ENCODE measurements around the gene RPS19BP1. TPM values are rescaled to one million over a fixed set of nuclear protein-coding genes. Genes with fewer than 3 reads are reported as not detected.
A peak's percentile ranks its signal among the peaks of the same experiment; 100 is the strongest.

Gene RPS19BP1
- total RNA-seq, 1 experiment from 2014 or later: 48.3 TPM

GRCh38 chr22:39487826-39488520 is 44.6 kb downstream of the RPS19BP1 start:
- H3K9me3 ChIP-seq (replicated peaks): no peaks in the 10 kb centered on the region
- peaks cover 3% of the 10 kb centered on the region; the same call in 1 of the 2 replicates for H3K4me1 ChIP-seq
- DNase-seq: no peak
- H3K27ac ChIP-seq: no peak overlapping the region
- no peaks in the 10 kb centered on the region for H3K27me3 ChIP-seq
- H3K4me3 ChIP-seq: no peak overlapping the region
- H3K36me3 ChIP-seq: no peaks in the 10 kb centered on the region

GRCh38 chr22:39486951-39487825 is 45.4 kb downstream of the RPS19BP1 start:
- Histone ChIP-seq H3K27me3 (no peaks in the 10 kb centered on the region), H3K4me3 (no peak overlapping the region), H3K9me3 (replicated peaks) (no peaks in the 10 kb centered on the region), H3K4me1 (peaks cover 3% of the 10 kb centered on the region; the same call in 1 of the 2 replicates), H3K27ac (no peak overlapping the region), H3K36me3 (no peaks in the 10 kb centered on the region)
- DNase-seq: no peak

- Histone ChIP-seq H3K27ac (no peak overlapping the region), H3K36me3 (no peaks in the 10 kb centered on the region), H3K4me3 (no peak overlapping the region), H3K4me1 (peaks cover 12% of the 10 kb centered on the region; the same call in 1 of the 2 replicates), H3K9me3 (replicated peaks) (no peaks in the 10 kb centered on the region), H3K27me3 (no peaks in the 10 kb centered on the region)
- peak in 1 of 2 experiments; percentile 27 for DNase-seq
These were observed 49.8 kb downstream of the RPS19BP1 start for GRCh38 chr22:39482768-39483167.

- peaks cover 12% of the 10 kb centered on the region; the same call in 1 of the 2 replicates for H3K4me1 ChIP-seq
- no peaks in the 10 kb centered on the region for H3K9me3 ChIP-seq (replicated peaks)
- no peak for DNase-seq
- H3K27me3 ChIP-seq: no peaks in the 10 kb centered on the region
- no peaks in the 10 kb centered on the region for H3K36me3 ChIP-seq
- no peak overlapping the region for H3K27ac ChIP-seq
- H3K4me3 ChIP-seq: no peak overlapping the region
These were observed 51.0 kb downstream of the RPS19BP1 start for GRCh38 chr22:39481595-39481994.

GRCh38 chr22:39481054-39481453 is 51.5 kb downstream of the RPS19BP1 start:
- no peaks in the 10 kb centered on the region for H3K9me3 ChIP-seq (replicated peaks)

GRCh38 chr22:39480557-39480956 is 52.0 kb downstream of the RPS19BP1 start:
- H3K9me3 ChIP-seq (replicated peaks): no peaks in the 10 kb centered on the region
- no peaks in the 10 kb centered on the region for H3K27me3 ChIP-seq
- no peak overlapping the region for H3K4me3 ChIP-seq
- DNase-seq: no peak
- no peak overlapping the region for H3K27ac ChIP-seq
- H3K36me3 ChIP-seq: no peaks in the 10 kb centered on the region
- H3K4me1 ChIP-seq: peaks cover 12% of the 10 kb centered on the region; the same call in 1 of the 2 replicates

More at GRCh38 chr22:39481054-39481453, 51.5 kb downstream of the RPS19BP1 start:
- Histone ChIP-seq H3K4me3 (no peak overlapping the region), H3K4me1 (peaks cover 12% of the 10 kb centered on the region; the same call in 1 of the 2 replicates), H3K27me3 (no peaks in the 10 kb centered on the region), H3K27ac (no peak overlapping the region), H3K36me3 (no peaks in the 10 kb centered on the region)
- DNase-seq: no peak

GRCh38 chr22:39479254-39479653 is 53.3 kb downstream of the RPS19BP1 start:
- peaks cover 12% of the 10 kb centered on the region; the same call in 1 of the 2 replicates for H3K4me1 ChIP-seq
- no peak overlapping the region for H3K27ac ChIP-seq
- H3K4me3 ChIP-seq: no peak overlapping the region
- H3K36me3 ChIP-seq: no peaks in the 10 kb centered on the region
- no peak for DNase-seq
- H3K27me3 ChIP-seq: no peaks in the 10 kb centered on the region
- no peaks in the 10 kb centered on the region for H3K9me3 ChIP-seq (replicated peaks)

Other genes with a start within 250 kb of the RPS19BP1 start
- gene RPL3, start 213.1 kb downstream of the RPS19BP1 start, total RNA-seq (2014; rRNA removed; shearing (Covaris generic)): 1,999 and 2,056 TPM in 2 replicates
- 3.2 and 4.0 TPM in 2 replicates for gene SYNGR1, start 182.8 kb downstream of the RPS19BP1 start, total RNA-seq (2014; rRNA removed; shearing (Covaris generic))
- gene TAB1, start 133.0 kb downstream of the RPS19BP1 start, total RNA-seq (2014; rRNA removed; shearing (Covaris generic)): 8.7 and 9.3 TPM in 2 replicates
- not detected in 2 replicates for gene MGAT3, start 75.7 kb downstream of the RPS19BP1 start, total RNA-seq (2014; rRNA removed; shearing (Covaris generic))
- gene MIEF1, start 30.5 kb downstream of the RPS19BP1 start, total RNA-seq (2014; rRNA removed; shearing (Covaris generic)): 31.5 and 32.0 TPM in 2 replicates
- 190 and 238 TPM in 2 replicates for gene ATF4, start 12.2 kb downstream of the RPS19BP1 start, total RNA-seq (2014; rRNA removed; shearing (Covaris generic))
- gene CACNA1I, start 38.0 kb upstream of the RPS19BP1 start, total RNA-seq (2014; rRNA removed; shearing (Covaris generic)): 0.02 TPM in 1 of 2 replicates, not detected in the other